ENCODE results near the gene NPC2.
A peak's percentile ranks its signal among the peaks of the same experiment; 100 is the strongest.
"Not testable (repeated sequence)": the region's sequence is repeated elsewhere in the genome, so short reads cannot be mapped to it uniquely, and the experiment has no call there.

NPC2 gene

DNA sequence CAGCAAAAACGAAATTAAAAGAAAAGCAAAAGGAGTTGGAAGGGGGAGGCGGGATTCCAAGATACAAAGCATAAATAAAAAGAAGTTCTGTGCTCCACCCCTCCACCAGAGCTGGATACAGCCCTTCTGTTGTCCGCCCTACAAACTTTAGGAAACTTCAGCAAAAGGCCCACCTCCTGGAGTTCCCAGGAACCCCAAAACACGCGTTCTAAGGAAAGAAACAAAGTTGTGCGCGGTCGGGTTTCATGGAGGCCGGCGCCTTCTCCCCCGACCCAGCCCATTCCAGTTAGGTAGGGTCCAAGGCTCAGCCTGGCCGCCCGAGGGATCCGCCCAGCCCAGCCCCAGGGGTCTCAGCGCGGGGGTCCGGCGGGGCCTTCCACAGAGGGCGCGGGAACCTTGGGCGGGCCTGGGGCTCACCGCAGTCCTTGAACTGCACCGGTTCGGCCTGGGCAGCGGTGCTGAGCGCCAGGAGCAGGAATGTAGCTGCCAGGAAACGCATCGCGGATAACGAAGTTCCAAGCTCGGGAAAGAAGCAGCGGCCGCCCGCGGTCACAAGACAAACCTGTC lies at the start of gene NPC2:
NPC2 (minus strand) TSS at position 530 of the 567 bp plus-strand sequence; CDS start at position 499, 31 bp downstream.
- peak; percentile 13 for DNase-seq (ENCODE audit: low spot score)

DNA sequence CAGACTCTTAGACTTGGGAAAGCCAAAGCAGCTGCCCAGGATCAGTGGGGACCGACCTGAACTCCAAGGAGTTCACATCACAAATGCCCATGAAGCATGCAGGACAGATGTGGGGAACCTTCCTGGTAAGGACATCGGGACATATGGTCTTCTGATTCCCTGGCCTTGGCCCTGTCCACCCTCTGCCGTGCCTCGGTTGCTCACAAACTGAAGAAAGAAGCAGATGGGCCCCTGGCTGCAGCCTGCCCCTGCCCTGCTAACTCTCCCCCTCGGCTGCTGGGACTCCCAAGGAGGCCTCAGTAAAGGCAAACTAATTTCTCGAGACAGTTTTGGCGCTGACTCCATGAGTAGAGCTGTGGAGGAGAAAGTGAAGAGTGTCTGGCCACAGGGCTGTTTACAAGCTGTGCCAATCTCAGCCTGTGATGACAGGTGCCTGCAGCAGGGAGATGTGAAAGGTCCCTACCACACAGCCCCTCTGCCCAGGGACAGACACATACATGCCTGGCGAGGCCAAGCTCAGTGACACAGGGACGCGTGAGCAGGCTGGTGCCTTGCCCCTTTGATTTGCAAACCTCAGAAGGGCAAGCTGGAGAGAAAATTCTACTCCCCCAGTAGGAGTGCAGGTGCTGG lies 49.1 kb upstream of the NPC2 start:
- no peak for DNase-seq (ENCODE audit: low spot score)

DNA sequence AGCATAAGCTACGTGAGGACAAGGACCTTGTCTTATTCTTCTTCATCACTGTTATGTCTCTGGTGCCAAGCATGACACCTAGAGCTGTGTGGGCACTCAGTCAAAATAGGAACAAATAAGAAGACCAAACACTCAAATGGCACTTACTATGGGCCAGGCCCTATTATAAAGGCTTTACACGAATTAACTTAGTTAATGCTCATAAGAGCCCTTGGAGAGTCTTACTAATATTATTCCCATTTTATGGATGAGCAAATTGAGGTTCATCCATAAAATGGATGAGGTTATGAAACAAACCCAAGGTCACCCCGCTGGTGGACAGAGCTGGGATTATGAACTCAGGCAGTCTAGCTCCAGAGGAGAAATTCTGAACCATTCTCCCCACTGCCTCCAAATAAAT lies 48.1 kb upstream of the NPC2 start:
- no peak for DNase-seq (ENCODE audit: low spot score)

DNA sequence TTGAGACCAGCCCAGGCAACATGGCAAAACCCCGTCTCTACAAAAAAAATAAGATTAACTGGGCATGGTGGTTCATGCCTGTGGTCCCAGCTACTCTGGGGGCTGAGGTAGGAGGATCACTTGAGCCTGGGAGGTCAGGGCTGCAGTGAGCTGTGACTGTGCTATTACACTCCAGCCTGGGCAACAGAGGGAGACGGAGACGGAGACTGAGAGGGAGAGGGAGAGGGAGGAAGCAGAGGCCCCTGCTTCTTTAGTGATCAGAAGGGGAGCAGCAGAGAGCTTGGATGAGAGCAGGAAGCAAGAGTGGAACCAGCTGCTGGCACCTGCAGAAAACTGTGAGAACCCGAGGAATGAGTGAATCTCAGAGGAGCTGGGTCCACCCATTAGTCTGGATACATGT lies 46.4 kb upstream of the NPC2 start:
- no peak for DNase-seq (ENCODE audit: low spot score)

DNA sequence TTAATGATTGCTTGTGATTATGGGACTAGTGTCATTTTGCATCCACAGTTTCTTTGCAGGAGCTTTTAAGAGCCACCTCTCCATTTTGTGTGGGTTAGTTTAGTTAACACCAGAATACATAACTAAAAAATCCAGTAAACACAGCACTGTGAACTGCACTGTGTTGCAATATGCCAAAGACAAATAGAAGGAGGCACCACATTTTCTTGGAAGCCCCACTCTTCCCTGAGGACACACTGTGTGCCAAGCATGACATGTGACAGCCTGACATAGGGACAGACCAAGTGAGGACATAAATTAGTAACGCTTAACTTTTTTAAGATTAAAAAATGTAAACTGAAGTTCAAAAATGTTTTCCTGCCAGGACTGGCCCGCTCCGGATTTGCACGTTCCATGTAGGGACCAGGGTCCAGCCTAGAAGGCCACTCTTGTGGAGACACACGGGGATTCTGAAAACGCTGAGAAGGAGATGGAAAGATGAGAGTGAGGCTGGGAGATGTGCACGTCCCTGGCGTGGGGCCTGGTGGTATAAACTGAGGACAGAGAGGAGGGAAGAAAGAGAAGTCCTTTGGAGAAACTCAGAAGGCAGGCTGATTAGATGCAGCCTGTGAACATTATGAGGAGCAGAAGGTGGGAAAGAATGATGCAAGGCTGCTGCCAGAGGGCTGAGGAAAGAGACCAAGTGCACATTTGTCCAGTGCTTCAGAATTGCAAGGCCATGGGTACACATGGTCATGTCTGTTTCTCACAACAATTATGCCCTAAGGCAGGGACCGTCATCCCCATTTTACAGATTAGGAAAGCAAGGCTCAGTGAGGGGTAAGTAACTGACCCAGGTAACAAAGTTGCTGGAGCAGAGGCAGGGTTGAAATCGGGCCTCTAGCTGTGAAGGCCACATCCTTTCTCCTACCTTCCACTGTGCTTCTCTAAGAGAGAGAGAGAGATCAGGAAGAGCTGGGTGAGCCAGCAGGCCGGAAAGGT lies 45.6 kb upstream of the NPC2 start:
- no peak for DNase-seq (ENCODE audit: low spot score)

DNA sequence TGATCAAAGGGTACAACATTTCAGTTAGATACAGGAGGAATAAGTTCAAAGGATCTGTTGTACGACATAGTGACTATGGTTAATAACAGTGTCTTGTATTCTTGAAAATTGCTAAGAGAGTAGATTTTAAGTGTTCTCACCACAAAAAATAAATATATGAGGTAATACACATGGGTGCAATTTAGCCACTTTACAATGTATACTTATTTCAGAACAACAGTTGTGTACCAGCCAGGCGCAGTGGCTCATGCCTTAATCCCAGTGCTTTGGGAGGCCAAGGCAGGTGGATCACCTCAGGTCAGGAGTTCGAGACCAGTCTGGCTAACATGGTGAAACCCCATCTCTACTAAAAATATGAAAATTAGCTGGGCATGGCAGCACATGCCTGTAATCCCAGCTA lies 43.2 kb upstream of the NPC2 start:
- not testable (repeated sequence) for DNase-seq (ENCODE audit: low spot score)

DNA sequence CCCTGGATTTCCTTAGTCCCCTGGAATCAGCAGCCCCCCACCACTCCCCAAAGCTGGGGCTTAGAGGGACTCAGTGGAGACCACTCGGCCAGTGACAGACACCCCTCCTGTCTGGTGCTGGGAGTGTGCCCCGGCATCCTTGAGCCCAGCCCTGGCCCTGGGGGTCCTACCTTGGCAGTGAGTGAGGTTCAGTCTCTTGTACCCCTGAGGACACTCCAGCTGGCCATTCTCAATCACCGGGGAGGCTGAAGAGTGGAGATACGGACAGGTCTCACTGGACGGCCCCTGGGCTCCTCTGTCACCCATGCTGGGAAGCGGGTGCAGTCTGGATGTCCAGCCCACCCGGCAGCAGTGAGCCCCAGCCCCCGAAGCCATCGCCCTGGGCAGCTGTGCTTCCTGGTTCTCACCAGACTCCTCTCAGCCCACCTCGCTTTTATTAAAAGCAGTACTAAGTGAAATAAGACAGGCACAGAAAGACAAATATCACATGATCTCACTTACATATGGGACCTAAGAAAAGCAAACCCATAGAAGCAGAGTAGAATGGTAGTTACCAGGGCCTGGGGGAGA lies 42.7 kb upstream of the NPC2 start:
- no peak for DNase-seq (ENCODE audit: low spot score)

DNA sequence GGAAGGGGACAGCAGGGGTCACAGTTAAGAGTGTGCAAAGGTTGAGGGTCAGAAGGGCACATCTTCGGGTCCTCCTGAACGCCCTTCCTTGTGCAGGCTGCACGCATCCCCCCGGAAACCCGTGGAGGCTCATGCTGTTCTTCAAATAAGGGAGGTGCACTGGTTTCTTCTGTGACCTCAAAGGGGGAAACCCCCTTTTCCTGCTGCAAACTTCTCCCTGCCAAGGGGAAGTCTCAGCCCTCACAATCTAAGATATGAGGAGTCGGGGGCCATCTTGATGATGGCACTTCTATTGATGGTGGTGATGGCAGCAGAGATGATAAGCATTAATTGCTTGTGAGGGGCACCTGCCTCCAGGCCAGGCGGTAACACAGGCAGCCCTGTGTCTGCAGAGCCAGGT lies 40.5 kb upstream of the NPC2 start:
- DNase-seq (ENCODE audit: low spot score) = no peak

DNA sequence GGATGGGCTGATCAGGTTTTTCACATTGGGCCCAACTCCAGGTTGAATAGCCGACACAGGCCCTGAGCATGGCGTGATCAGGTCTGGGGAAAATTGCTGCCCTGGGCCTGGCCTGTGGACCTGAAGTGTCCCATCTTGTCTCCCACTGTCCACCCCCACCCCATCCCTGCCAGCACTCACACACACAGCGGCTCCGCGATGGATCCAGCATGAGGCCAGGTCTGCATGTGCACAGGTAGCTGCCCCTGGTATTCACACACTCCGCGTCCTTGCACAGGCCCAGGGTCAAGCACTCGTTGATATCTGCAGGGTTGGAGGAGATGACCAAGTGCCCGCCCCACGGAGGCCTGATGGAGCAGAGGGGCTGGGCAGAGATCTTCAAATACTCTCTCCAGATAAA lies 39.1 kb upstream of the NPC2 start:
- DNase-seq (ENCODE audit: low spot score) = no peak

DNA sequence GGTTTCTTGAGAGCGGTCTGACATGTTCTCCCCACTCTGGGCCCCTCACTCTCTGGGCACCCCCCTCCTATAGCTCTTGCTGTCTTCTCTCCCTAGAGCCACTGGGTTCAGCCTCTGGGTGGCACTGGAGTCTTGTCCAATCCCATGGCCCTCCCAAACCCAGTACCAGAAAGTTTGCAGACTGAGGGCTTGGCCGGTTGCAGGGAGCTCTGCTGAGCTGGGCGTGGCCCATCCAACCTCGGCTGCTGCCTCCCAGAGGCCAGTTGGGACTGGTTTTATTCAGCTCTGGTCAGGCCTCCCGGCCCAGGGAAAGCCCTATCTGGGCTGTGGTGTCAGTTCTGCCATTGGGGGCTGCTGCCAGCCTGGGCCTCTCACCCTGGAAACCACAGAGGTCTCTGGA lies 38.4 kb upstream of the NPC2 start:
- DNase-seq (ENCODE audit: low spot score) = no peak

DNA sequence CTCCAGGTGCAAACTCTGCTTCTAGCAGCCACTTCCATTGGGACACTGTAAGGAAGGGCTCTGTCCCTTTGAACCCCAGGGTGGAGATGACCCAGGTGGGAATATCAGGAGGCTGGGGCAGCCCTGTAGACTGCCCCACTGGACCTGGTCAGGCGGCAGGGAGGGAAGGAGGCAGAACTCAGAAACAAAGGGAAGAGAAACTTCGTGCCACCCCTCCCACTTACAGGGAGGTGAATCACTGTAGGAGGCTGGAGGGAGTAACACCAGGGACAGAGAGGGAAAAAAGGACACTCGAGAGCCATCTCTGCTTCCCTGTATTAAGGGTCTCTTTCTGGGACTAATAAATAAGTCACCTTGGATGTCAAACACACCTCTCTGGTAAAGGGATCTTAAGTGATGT lies 37.9 kb upstream of the NPC2 start:
- DNase-seq (ENCODE audit: low spot score) = no peak

DNA sequence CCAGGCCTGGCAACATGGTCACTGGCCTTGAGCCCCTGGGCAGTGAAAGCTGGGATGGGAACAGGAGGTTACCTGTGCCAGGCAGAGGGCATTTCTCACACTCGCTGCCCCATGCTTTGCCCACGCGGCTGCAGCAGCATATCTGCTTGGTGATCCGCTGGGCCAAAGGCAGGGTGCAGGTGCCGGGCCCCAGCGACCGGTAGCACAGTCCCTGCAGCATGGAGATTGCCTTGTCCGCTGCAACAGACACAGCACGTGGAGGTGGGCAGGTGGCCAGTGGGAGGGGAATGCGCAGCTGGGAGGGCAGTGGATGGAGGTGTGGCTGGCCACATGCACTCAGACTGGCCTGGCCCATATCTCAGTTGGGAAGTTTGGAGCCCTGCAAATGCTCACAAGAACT lies 35.8 kb upstream of the NPC2 start:
- DNase-seq (ENCODE audit: low spot score) = no peak

DNA sequence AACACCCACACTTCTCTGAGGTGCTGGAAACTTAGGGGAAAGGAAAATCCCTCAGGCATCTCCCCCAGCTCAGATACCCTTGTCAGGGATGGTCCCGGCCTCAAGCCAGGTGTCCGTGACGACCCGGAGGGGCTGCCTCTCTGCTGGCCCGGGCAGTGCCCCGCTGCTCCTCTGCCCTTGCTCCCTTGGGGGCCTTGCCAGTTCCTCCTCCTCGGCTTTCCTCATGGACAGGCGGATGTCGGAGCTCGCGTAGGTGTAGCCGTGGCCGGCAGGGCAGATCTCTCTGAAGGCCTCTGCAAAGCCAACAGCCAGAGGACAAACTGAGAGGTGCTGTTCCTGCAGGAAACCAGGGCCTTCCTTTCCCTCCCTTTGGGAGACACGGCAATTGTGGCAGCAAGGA lies 35.3 kb upstream of the NPC2 start:
- DNase-seq (ENCODE audit: low spot score) = no peak

DNA sequence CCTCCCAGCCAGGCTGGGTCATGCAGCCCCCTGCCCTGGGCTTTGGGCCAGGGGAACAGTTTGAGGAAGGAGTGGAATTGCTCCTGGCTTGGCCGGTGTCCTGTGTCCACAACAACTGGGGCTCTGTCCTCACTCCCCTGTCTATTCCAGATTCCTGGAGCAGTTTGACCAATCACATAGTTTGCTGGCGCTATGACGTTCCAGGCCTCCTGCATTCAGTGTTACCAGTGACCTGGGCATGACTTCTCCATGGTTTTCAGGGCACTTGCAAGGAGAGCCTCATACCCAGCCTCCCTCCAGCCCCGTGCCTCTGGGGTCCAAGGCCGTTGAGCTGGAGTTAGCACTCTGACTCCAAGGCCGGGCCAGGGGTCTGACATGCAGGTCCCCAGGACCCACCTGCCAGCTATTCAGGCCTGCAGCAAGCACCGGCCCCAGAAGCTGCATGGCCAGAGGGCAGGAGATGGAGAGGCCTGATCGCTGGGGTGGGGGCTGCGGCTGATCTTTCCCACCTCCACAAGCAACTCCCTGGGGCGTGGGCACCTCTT lies 34.7 kb upstream of the NPC2 start:
- no peak for DNase-seq (ENCODE audit: low spot score)

DNA sequence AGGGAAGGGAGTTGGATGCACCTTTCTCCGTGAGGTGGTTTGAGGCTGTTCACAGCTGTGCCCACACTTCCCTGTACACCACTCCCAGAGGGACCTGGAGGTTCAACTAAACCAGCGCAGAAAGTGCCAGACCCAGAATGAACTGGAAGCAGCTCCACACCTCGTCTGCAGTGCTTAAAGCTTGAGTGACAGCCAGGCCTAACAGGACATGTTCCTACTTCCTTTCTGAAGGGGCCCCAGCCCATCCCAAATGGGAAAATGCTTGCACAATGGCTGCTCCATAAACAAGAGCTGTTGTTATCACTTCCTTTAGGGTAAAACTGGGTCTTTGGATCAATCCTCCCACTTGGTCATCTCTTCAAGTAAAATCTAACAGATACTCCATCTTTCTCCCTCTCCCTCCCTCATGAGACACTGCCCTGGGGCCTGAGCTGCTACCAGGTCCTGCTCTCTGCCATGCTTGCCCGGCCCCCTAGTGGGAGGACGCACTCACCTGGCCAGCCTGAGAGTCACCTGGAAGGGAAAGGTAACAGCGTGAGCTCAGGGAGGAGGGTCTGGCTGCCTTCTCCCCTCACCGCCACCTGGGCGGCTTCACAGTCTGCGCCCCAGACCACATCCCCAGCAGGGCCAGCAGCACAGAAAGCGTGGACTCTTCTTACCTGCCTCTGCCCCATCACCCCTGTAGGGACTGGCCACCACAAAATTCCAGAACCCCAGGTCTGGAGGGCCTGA lies 33.9 kb upstream of the NPC2 start:
- DNase-seq (ENCODE audit: low spot score) = no peak

DNA sequence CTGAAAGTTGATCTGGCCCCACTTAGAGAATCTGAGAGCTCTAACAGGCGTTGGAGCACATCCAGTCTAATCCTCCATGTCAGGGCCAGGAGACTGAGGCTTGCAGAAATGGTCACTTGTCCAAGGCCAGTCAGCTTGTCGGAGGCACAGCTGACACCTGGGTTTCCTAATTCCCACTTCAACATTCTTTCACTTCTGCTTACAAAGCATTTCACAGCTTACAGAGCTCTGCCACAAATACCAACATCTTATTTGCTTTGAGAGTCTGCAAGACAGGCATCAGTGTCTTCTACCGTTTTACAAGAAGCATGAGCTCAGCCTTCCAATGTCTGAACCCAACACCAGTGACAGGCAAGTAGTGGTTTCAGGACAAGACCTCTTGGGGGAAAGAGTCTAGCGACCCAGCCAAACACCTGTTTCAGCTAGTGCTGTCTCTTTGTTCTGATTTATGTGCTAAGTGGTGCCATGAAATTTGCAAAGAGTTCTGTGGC lies 32.3 kb upstream of the NPC2 start:
- no peak for DNase-seq (ENCODE audit: low spot score)

DNA sequence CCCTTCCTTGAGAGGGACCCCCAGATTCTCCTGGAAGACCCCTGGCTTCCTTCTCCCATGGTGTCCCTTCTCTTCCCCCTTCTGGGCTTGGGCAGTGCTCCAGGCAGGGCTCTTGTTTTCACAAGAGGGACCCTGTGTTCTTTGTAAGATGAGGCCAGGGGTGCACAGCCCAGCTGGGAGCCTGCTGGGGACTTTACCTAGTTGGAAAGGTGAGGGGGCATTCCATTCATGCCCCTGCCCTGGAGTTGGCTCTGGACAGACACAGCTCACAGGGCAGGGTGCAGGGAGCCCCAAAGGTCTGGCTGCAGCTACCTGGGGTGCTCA lies 31.7 kb upstream of the NPC2 start:
- DNase-seq (ENCODE audit: low spot score) = no peak

DNA sequence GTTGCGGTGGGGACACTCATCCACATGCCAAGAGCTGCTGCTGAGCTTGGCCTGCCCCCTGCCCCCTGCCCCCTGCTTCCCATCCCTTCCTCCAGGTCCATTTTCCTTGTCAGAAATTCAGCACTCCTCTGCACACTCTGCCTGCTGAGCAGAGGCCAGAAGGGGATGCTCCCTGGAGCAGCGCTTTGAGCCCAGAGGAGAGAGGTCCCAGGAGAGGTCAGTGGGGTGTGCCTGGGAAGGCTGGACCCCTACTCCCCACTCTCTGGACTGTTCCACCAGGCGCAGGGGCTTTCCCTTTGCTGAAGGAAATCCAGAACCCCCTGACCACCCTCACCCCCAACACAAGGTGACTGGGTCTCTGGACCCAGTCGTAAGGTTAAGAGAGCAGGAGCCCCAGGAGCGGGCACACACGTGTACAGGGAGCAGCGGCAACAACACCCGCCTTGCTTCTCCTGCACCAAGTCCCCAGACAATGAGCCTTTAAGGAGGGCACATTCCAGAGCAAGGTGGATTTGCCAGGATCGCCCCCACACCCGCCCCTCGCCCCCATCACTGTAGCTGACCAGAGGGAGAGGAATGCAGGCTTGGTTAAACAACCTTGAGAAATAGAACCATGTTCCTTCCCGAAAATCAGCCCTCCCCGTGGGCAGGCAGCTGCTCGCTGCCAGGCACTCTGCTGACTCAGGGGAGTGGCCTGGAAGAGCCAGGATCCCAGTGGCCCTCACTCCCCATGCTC lies 31.1 kb upstream of the NPC2 start:
- DNase-seq (ENCODE audit: low spot score) = peak; percentile 8

DNA sequence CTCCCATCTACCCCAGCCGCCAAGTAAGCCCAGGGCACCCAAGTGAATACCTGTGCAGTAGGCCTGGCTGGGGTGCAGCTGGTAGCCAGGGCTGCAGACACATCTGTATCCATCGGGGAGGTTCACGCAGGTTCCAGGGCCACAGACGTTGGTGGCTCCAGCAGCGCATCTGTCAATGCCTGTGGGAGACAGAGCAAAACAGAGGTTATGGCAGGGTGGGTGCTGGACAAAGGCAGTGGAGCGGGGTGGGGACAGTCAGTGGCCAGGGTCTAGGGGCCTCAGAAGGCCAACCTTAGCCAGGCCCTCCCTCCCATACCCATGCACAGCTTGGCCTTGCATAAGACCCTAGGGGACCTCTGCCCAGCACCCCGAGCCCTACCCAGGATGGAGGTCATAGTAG lies 29.6 kb upstream of the NPC2 start:
- no peak for DNase-seq (ENCODE audit: low spot score)

DNA sequence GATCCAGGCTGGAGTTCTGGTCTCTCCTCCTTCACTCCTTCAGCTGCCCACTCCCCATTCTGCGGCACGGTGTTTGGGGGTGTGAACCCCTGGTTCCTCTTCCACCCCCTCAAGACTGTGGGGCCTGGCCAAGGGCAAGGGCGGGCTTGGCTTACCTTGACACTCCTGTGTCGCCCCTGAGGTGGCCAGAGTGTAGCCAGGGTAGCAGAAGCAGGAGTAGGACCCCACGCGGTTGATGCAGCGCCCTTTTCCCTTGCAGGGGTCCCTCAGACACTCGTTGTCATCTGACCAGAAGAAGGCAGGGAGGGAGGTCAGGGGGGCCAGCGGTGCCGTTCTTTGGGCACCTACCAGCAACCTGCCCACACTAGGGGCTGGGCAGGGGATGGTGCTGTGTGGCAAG lies 28.7 kb upstream of the NPC2 start:
- DNase-seq (ENCODE audit: low spot score) = no peak
